HG02973 (cell line): ENCODE results near the gene CFAP74.
"Not testable (repeated sequence)": the region's sequence is repeated elsewhere in the genome, so short reads cannot be mapped to it uniquely, and the experiment has no call there.

Experiments used
- ATAC-seq: cut with Tn5 transposase; IDR thresholded peaks from one replicate; pipeline ENCODE4 v1.9.1; 2021; ENCODE audit warnings: moderate library complexity; ENCODE audit not compliant: unreplicated experiment

Gene CFAP74

DNA sequence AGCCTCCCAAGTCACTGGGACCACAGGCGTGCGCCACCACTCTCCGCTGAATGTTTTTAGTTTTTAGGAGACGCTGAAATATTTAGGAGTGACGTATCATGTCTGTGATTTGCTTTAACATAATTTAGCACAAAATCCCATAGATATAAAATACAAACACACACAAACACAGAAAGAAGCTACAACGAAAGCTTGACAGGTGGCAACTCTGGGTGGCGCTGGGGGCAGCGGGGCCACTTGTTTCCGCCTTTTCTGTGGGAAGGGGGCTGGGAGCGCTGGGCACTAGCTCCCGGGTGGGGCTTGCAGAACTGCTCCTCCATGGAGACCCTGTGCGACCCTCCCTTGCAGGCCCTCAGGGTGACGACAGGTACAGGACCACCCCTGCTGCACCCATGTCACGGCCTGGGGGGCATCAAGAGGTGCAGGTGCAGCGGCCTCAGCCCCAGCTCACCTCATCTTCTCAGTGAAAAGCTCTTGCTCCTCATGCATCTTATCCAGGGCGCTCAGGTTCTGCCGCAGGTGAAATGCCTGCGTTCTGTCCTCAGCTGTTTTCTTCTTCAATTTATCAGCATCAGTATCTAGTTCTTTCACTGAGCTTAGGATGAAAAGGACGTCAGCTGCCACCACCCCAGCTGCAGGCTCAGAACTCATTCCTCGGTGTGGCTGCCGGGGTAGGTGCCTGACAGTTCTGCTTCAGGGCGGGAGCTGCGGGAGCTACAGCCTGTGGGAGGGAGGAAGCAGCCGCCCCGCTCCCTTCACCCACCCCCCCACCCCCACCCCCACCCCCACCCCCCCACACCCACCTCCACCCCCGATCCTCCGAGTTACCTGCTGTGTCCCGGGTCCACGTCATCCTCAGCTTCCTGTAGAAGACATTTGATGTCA is 15.3 kb downstream of the CFAP74 start:
- no peak for ATAC-seq

DNA sequence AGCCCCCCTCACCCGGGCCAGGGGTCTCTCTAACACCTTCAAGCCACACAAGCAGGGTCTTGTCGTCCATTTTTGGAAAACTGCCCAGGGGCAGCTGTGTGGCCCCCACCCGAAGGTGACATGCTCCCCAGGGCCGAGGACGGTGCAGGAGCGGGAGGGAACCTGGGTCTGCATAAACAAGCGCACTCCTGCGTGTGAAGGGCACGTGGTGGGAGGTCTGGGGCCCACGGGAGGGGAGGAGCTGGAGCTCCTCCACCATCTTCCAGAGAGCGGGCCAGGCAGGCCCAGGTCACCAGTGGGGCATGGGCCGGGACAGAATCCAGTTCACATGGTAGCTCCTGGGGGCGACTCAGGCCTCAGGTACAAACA is 16.5 kb downstream of the CFAP74 start:
- ATAC-seq = no peak

GRCh38 chr1:1986451-1987141 is 17.0 kb downstream of the CFAP74 start:
- ATAC-seq = no peak

DNA sequence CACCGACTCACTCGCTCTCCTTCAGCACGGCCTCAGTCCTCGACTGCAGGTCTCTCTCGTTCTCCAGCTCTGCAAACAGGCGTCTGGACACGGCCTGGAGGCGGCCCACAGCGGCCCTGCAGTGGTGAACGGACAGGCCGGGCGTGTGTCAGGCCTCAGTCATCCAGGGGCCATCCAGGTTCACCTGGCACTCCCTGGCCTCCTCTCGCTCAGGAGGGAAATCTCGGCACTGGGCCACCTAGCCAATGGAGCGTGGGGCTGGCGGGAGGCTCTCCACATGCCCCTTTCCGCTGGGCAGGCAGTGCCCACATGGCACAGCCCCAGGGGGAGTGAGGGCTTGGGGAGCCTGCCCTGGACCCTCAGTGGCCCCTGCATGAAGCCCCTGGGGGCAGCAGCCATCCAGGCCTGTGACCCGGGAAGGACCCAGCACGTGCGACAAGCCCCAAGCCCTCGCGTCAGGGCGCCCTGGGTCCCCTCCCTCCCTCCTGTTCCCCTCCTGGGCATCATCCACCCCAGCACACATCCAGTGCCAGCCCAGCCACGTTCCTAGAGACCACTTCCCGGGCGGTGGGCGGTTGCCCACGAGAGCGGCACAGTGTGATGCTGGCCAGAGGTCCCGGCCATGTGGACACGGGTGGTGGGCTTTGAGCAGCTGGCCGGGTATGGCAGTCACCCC is 18.1 kb downstream of the CFAP74 start:
- ATAC-seq = no peak

DNA sequence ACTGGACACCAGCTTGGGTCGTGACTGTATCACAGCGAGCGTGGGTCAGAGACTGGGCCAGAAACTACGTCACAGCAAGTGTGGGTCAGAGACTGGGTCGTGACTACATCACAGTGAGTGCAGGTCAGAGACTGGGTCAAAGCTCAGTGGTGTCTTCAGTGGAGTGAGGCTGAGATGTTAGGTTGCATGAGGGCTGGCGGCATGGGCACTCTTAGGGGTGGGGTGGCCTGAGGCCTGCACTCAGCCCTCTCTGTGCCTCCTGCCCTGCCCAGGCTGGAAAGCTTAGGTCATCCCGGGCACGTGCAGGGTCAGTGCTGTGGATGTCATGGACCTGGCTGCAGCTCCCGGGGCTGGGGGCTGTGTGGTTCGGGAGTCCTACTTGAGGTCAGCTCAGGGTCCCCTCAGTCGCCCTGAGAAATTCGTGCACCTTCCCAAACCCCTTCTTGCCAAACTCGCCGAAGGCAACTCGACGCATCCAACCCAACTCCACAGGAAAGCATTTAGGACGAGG is 19.0 kb downstream of the CFAP74 start:
- ATAC-seq = no peak

DNA sequence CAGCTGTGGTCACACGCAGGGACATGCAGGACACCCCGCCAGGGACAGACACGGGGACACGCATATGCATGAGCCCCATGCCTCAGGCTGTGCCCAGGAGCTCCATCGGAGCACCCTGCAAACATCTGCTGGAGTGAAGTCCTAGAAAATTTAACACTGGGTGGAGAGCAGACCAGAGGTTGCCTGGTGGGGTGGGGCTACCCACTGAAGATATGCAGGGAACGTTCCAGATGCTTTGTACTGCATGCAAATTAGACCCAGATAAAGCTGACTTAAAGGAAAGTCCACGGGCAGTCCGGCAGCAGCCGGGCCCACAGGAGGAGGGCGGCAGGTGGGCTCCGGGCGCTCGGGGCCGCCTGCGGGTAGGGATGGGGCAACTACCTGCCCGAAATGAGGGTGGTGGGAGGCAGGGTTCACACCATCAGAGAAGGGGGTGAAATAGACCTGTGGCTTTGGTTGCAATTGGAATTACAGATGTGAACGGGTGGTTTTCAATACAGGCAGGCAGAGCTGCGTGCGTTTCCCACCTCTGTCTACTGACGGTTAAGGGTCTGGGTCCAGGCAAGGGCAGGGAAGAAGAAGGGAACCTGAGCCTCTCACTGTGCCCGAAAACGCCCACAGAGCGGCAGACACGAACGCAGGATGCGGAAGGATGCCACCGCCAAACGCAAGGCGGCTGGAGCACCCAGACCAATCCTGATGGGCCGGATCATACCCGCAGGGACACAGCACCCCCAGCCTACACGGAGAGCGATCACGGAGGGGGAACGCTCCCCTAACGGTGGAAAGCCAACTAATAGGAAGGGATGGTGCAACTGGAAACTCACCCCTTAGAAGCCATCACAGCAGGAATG is 21.0 kb downstream of the CFAP74 start:
- no peak for ATAC-seq

- ATAC-seq = not testable (repeated sequence)
Observed at GRCh38 chr1:1981631-1982327, 21.8 kb downstream of the CFAP74 start.

DNA sequence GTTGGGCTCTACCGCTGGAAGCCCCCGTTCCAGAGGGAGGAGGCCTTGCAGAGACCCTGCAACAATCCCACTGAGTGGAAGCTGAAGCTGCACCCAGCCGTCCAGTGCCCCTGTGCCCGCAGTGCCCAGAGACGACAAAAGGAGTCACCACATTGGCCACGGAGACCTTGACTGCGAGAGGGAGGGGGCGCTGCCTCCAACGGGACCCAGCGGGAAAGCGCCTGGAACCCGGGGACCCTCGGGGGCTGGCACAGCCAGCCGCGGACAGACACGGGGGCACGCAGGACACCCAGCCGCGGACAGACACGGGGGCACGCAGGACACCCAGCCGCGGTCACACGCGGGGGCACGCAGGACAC is 22.5 kb downstream of the CFAP74 start:
- no peak for ATAC-seq

DNA sequence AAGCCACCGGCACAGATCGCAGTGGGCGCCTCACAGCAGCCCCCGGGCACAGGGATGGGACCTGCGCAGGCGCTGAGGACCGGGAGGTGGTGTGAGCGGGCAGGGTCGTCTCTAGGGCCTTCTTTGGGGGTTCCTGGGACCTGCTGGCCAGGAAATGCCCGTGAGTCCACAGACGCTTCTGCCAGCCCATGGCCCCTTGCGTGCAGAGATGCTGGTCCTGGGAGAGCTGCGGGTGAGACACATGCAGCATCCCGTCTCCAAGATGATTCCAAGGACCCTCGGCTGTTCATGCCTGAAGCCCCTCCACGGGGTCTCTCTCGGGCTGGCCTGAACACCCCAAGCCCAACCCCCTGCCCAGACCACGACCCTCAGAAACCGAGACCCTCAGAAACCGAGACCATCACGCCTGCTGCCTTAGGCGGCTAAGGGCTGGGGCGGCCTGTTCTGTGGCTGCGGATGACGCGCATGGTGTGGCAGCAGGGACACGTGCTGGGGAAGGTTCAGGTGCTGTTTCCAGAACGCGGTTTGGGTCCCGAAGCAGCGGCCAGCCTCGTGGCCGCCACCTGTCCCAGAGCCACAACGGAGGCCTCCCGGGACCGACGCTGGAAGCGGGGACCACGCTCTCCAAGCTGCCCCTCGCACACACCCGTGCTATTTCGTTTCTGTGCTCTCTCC is 23.0 kb downstream of the CFAP74 start:
- no peak for ATAC-seq

DNA sequence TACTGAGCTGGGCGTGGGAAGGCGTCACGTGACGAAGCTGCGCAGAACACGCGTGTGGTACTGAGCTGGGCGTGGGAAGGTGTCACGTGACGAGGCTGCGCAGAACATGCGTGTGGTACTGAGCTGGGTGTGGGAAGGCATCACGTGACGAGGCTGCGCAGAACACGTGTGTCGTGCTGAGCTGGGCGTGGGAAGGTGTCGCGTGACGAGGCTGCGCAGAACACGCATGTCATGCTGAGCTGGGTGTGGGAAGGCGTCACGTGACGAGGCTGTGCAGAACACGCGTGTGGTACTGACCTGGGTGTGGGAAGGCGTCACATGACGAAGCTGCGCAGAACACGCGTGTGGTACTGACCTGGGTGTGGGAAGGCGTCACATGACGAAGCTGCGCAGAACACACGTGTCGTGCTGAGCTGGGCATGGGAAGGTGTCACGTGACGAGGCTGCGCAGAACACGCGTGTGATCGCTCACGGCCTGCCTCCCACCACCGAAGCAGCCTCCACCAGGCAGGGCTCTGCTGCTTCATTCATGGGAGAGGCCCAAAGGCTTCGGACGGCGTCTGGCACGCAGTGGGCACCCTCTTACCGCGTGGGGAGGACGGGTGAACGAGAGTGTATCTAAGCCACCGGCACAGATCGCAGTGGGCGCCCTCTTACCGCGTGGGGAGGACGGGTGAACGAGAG is 24.0 kb downstream of the CFAP74 start:
- ATAC-seq = no peak

DNA sequence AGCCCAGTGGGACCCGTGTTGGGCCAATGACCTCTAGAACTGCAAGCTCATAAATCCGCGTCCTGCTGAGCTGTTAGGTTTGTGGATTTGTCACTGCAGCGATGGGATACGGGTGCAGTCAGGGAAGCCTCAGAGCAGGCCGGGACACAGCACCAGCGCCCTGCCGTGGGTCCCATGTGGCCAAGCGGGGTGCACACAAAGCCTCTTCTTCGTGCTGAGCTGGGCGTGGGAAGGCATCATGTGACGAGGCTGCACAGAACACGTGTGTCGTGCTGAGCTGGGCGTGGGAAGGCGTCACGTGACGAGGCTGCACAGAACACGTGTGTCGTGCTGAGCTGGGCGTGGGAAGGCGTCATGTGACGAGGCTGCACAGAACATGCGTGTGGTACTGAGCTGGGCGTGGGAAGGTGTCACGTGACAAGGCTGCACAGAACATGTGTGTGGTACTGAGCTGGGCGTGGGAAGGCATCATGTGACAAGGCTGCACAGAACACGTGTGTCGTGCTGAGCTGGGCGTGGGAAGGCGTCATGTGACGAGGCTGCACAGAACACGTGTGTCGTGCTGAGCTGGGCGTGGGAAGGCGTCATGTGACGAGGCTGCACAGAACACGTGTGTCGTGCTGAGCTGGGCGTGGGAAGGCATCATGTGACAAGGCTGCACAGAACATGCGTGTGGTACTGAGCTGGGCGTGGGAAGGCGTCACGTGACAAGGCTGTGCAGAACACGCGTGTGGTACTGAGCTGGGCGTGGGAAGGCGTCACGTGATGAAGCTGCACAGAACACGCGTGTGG is 24.7 kb downstream of the CFAP74 start:
- ATAC-seq = not testable (repeated sequence)

GRCh38 chr1:1978108-1978507 is 25.5 kb downstream of the CFAP74 start:
- no peak for ATAC-seq

DNA sequence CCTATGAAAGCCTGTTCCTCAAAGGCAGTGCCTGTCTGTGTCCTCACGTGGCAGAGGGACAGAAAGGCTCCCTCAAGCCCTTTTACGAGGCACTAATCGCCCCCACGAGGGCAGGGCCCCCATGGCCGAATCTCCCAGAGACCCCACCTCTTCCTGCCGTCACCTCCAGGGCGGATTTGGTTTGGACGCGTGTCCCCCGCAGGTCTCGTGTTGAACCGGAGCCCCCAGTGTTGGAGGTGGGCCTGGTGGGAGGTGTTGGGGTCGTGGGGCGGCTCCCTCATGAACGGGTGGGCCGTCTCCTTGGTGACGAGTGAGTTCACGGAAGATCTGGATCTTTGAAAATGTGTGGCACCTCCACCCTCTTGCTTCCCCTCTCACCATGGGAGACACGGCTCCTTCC is 27.6 kb downstream of the CFAP74 start:
- ATAC-seq = no peak

DNA sequence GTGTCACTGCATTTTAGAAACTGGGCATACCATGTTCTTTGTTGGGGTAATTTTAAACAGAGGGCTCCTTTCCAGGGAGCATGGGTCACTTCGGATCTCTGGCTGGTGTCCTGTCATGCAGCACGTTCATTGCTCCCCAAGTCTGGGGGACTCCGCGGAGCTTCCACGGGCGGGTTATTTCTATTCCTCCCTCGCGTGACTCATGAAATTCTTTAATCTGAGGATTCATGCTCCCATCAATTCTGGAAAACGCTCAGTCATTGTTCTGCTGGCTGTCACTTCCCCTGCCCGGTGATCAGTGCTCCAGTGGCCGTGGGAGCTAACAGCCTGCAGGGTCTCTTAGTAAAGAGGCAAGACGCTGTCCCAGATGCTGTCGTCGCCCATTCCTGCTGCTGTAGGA is 28.1 kb downstream of the CFAP74 start:
- ATAC-seq = no peak

DNA sequence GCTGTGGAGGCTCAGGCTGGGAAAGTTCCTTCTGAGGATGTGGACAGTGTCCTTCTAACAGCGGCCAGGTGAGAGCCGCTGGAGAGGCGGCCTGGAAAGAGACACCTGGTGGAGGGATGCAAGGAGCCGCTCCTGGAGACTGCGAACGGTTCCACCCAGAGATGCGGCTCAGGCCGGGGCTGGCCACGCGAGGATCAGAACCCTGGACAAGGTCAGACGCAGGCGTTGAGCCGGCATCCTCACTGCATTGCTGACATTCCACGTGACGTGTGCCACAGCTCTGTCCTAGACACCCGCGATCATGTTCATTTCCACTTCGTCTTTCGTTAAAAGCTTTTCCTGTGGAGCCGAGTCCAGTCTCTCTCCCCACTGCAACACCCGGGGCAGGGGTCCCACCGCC is 28.8 kb downstream of the CFAP74 start:
- ATAC-seq = no peak

DNA sequence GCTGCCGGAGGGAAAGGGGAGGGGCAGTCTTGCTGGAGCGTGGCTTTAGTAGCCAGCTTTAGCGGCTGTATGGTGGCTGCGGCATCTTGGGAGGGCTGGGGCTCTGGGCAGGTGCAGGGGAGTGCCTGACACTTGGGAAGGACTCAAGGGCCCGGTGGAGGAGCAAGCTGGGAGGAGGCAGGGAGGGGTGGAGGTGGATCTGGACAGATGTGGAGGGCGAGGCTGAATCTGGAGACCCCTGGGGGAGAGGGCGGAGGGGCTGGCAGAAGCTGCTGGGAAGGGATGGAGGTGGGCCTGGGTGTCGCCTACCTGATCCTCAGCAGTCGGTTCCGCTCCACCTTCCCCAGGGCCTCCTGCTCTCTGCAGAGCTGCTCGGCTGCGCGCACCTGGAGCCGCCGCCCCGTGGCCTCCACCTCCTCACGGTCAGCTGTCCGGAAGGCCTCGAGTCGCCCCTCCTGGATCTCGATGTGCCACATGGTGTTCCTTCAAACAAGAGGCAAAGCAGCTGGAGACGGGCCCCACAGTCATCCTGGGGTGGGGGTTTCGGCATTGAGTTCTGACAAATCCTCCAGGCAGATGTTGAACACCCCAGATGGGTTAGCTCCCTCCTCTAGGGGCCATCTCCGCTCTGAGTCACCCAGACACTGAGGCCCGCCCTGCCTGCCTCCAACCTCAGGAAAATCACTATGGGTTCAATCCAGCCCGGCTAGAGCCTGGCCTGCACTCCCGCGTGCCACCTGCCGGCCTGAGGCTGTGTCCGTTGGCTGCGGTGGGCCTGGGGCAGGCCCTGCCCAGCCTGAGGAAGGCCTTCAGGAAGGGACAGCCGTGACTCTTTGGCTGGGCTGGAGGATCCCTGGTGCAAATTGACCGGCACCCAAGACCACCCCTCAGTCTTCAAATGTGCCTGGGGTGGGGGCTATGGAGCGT is 29.6 kb downstream of the CFAP74 start:
- ATAC-seq = no peak
